Measurements from ENCODE around the gene TMF1. TPM values are rescaled to one million over a fixed set of nuclear protein-coding genes. Genes with fewer than 3 reads are reported as not detected.

The TMF1 gene
- total RNA-seq, 1 donor from 2014 or later = 34.6 TPM

DNA sequence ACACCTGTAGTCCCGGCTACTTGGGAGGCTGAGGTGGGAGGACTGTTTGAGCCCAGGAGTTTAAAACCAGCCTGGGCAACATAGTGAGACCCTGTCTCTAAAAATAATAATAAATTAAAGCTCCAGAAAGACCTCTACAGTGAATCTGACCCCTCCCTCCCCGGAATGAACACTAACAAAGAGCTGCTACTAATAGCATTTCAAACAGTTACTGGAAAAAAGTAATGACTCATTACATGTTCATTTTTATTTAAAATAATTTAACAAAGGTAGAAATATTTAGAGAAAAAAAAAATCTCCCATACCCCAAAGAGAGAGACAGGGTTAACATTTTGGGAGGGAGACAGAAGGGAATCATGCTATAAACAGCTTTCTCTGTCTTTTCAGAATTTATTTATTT, 30.2 kb upstream of the TMF1 start:
- no peak for DNase-seq (ENCODE audit: extremely low spot score, unreplicated experiment)
- Mint-ChIP-seq H3K27me3 (no peaks in the 10 kb centered on the region), H3K27ac (peak overlapping the region; percentile 87), H3K9me3 (no peaks in the 10 kb centered on the region), H3K36me3 (no peaks in the 10 kb centered on the region), H3K4me3 (no peak overlapping the region), H3K4me1 (ENCODE audit: unreplicated experiment) (peaks cover 57% of the 10 kb centered on the region)
- TF ChIP-seq, protein P1, sequence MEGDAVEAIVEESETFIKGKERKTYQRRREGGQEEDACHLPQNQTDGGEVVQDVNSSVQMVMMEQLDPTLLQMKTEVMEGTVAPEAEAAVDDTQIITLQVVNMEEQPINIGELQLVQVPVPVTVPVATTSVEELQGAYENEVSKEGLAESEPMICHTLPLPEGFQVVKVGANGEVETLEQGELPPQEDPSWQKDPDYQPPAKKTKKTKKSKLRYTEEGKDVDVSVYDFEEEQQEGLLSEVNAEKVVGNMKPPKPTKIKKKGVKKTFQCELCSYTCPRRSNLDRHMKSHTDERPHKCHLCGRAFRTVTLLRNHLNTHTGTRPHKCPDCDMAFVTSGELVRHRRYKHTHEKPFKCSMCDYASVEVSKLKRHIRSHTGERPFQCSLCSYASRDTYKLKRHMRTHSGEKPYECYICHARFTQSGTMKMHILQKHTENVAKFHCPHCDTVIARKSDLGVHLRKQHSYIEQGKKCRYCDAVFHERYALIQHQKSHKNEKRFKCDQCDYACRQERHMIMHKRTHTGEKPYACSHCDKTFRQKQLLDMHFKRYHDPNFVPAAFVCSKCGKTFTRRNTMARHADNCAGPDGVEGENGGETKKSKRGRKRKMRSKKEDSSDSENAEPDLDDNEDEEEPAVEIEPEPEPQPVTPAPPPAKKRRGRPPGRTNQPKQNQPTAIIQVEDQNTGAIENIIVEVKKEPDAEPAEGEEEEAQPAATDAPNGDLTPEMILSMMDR (conservative IDR thresholded peaks at IDR 0.05) = no peak

DNA sequence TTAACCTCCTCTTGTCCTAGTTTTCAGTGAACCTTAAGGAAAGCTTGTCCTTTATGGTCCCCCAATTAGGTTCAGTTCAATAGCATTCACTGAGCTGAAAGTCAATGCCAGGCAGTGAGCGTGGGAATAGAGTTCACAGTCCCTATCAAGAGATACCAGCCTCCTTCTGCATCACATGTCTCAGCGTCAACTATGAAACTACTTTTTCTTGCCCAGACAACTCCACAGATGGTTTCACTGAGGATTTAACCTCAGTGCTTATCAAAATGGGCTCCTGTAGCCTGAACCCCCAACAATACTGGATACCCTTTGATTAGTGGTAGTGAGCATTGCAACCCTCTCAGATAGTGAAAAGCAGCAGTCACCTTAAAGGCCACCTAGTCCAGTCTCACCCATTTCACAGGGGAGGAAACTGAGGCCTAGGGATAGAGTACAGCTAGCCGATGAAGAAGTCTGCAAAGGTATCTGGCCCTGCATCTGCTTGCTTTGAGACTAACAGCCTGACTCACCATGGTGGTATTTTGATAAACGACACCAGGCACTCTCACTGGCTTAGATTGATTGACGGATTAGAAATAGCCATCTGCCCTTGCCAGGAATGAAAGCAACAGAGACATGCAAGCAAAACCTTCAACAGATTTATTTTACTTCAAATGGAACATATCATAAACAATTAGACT, 29.6 kb upstream of the TMF1 start:
- Mint-ChIP-seq H3K27me3 (no peaks in the 10 kb centered on the region), H3K4me3 (peak overlapping the region; percentile 79), H3K36me3 (no peaks in the 10 kb centered on the region)

DNA sequence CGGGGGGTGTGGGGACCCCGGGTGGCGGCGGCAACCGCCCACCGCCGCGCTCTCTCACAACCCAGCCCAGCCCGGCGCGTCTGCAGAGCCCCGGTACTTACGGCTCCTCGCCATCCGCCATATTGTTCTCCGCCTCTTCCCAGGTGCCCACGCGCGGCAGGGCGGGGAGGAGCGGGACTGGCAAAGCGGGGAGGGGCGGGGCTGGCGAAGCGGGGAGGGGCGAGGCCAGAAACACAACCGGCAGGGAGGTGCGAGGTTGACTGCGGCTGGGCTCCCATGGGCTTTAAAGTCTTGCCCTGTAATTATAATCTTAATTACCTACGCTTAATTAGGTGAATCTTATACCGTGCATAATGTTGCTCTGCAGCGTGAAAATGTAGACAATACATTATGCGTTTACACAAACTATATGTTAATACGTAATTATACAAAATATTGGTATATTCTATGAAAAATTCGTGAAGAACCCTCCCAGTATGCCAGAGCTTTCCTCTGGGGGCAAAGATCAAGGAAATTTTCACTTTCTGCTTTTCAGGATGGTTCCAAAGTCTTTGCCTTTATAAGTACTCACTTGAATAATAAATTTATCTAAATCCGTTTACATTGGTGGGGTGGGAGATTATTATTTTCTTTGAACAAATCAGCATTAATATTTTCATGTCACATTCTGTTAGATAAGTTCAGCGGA, 28.2 kb upstream of the TMF1 start, which contains the start of gene UBA3:
TSS of gene UBA3 (minus strand) at position 133 of the 688 bp plus-strand sequence. CDS start at position 121, 12 bp downstream.
- TF ChIP-seq, protein P1 (conservative IDR thresholded peaks at IDR 0.05) = peak; percentile 20
- Mint-ChIP-seq H3K4me3 (peak within 1 kb of the TSS; percentile 89), H3K36me3 (no peaks in the 10 kb centered on the region), H3K4me1 (ENCODE audit: unreplicated experiment) (peaks cover 53% of the 10 kb centered on the region), H3K27ac (peak within 1 kb of the TSS; percentile 64), H3K9me3 (no peaks in the 10 kb centered on the region), H3K27me3 (no peaks in the 10 kb centered on the region)
- DNase-seq (ENCODE audit: extremely low spot score, unreplicated experiment) = peak; percentile 86

More for the DNA sequence above, 29.6 kb upstream of the TMF1 start:
- Mint-ChIP-seq H3K9me3 (no peaks in the 10 kb centered on the region), H3K4me1 (ENCODE audit: unreplicated experiment) (peaks cover 60% of the 10 kb centered on the region), H3K27ac (peak overlapping the region; percentile 46)
- DNase-seq (ENCODE audit: extremely low spot score, unreplicated experiment) = no peak
- TF ChIP-seq, protein P1 (conservative IDR thresholded peaks at IDR 0.05) = no peak

DNA sequence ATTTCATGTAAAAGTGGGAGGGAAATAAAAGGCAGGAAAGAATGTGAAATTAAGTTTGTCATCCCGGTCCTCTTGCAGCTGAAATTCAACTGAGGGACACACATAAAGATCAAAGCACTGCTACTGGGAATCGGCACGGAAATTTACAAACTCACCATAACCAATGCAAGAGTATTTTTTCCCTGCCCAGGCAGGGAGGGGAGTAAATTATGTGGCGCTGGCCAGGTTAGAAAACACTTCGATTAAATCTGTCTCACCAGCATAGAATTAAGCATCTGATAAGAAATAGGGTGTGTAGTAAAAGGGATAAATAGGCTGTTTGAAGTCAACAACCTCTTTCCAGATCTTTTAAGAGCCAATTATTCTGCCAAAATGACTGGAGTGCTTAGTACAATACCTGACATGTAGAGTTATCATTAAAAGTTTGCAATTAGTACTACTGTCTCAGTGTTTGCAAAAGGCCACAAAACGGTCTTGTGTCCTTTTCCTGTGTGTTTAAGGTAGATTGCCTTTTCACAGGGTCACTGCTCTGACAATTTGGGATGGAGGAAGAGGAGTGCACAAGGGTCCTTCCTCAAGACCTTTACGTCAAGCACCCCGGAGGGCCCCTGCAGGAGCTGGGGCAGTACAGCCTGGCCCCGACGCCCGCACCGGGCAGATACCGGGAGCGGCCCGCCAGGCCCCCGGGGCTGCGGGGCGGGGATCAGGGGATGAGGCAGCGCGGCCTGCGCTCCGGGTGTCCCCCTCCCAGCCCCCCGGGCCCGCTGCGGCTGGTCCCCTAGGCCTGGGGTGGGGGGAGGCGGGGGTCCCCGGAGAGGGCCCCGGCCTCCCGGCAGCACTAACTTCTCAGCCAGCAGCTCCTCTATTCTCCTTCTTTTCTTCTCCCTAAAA, 27.4 kb upstream of the TMF1 start:
- TF ChIP-seq, protein P1 (conservative IDR thresholded peaks at IDR 0.05) = no peak
- Mint-ChIP-seq H3K27ac (peak overlapping the region; percentile 64), H3K4me3 (peak overlapping the region; percentile 89), H3K27me3 (no peaks in the 10 kb centered on the region), H3K4me1 (ENCODE audit: unreplicated experiment) (peaks cover 50% of the 10 kb centered on the region), H3K9me3 (no peaks in the 10 kb centered on the region), H3K36me3 (no peaks in the 10 kb centered on the region)
- DNase-seq (ENCODE audit: extremely low spot score, unreplicated experiment) = no peak

DNA sequence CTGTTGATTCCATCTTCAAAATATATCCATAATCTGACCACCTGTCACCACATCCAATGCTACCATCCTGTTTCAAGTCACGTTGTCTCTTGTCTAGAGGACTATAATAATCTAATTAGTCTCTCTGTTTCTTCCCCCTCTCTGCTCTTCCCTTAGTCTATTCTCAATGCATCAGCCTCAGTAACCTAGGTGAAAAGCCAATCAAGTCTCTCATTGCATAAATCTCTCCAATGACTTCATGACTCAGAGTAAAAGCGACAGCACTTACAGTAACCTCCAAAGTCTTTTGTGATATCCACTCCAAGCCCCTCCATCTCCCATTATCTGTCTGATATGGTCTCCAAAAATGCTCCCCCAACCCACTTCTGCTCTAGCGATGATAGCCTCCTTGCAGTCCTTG, 20.8 kb upstream of the TMF1 start:
- H3K36me3 Mint-ChIP-seq = peaks cover 22% of the 10 kb centered on the region
- no peaks in the 10 kb centered on the region for H3K9me3 Mint-ChIP-seq
- no peak overlapping the region for H3K27ac Mint-ChIP-seq
- H3K4me1 Mint-ChIP-seq (ENCODE audit: unreplicated experiment) = peaks cover 9% of the 10 kb centered on the region
- H3K4me3 Mint-ChIP-seq = no peak overlapping the region
- DNase-seq (ENCODE audit: extremely low spot score, unreplicated experiment) = no peak
- no peaks in the 10 kb centered on the region for H3K27me3 Mint-ChIP-seq
- TF ChIP-seq, protein P1 (conservative IDR thresholded peaks at IDR 0.05) = no peak
